Measurements from ENCODE around the gene GUCA2A. TPM values are rescaled to one million over a fixed set of nuclear protein-coding genes. Genes with fewer than 3 reads are reported as not detected.

Gene GUCA2A
- total and polyA plus RNA-seq, 8 donors, result 1.8 to 3.1 TPM; not detected in 6

- DNase-seq, result no peak
- peaks cover 0 to 15% (median 12%) of the 10 kb centered on the region in 4 donors for H3K9me3 ChIP-seq
- no peak overlapping the region for H3K27ac ChIP-seq
- no peak overlapping the region for H3K4me3 ChIP-seq
- peaks cover 0 to 14% (median 0%) of the 10 kb centered on the region in 3 donors for H3K27me3 ChIP-seq
- 84 to 86% (median 85%) methylated on average over 14 to 16 of the region's 16 CpGs for WGBS, 5 donors
- TF ChIP-seq POLR2AphosphoS5 (IDR thresholded peaks at IDR 0.05) (no peak), POLR2A (IDR thresholded peaks at IDR 0.05) (no peak), CTCF (IDR thresholded peaks at IDR 0.05) (no peak), EP300 (IDR thresholded peaks at IDR 0.05) (no peak)
- H3K36me3 ChIP-seq, result no peaks in the 10 kb centered on the region
- H3K4me1 ChIP-seq, result peaks cover 7 to 18% (median 9%) of the 10 kb centered on the region in 4 donors
- intact Hi-C loops (cut with DNase I; ENCODE audit: low total_unique reads), result no loop called here
Observed at GRCh38 chr1:42163536-42164503, 725 bp downstream of the GUCA2A start.

DNA sequence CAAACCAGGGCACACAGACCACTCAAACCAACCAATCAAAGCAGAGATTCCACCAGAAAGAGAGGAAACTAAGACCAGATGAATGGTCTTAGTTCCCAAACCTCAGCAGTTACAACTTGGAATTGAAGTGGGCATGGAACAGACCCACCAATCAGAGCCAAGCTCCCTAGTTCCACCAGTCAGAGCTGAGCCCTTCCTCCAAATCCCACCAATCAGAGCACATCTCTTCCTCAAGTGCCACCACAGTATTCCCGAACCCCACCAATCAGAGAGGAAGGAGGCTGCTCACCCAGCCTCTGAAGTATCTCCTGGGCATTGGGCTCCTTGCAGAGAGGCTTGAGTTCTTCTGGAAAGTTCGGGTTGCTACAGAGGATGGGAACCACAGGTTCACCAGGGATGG, 1.4 kb downstream of the GUCA2A start:
- H3K36me3 ChIP-seq, result no peaks in the 10 kb centered on the region
- H3K9me3 ChIP-seq, result peaks cover 0 to 15% (median 12%) of the 10 kb centered on the region in 4 donors
- H3K27me3 ChIP-seq, result peaks cover 0 to 14% (median 0%) of the 10 kb centered on the region in 3 donors
- H3K27ac ChIP-seq, result no peak overlapping the region
- WGBS, 5 donors, result 76 to 100% (median 86%) methylated on average over 2 of the region's 2 CpGs
- intact Hi-C loops (cut with DNase I; ENCODE audit: low total_unique reads), result no loop called here
- H3K4me1 ChIP-seq, result peaks cover 7 to 18% (median 9%) of the 10 kb centered on the region in 4 donors
- no peak overlapping the region for H3K4me3 ChIP-seq
- TF ChIP-seq EP300 (IDR thresholded peaks at IDR 0.05) (no peak), POLR2AphosphoS5 (IDR thresholded peaks at IDR 0.05) (no peak), CTCF (IDR thresholded peaks at IDR 0.05) (no peak), POLR2A (IDR thresholded peaks at IDR 0.05) (no peak)
- DNase-seq, result no peak

- TF ChIP-seq EP300 (IDR thresholded peaks at IDR 0.05), result no peak
- no peak for TF ChIP-seq CTCF (IDR thresholded peaks at IDR 0.05)
- no peak for TF ChIP-seq POLR2A (IDR thresholded peaks at IDR 0.05)
- TF ChIP-seq POLR2AphosphoS5 (IDR thresholded peaks at IDR 0.05), result no peak
- H3K9me3 ChIP-seq, result peaks cover 0 to 15% (median 12%) of the 10 kb centered on the region in 4 donors
- DNase-seq, result no peak
- peaks cover 7 to 18% (median 9%) of the 10 kb centered on the region in 4 donors for H3K4me1 ChIP-seq
- intact Hi-C loops (cut with DNase I; ENCODE audit: low total_unique reads), result no loop called here
- H3K27me3 ChIP-seq, result peaks cover 0 to 14% (median 0%) of the 10 kb centered on the region in 3 donors
- no peak overlapping the region for H3K4me3 ChIP-seq
- 77 to 90% (median 85%) methylated on average over 5 of the region's 5 CpGs for WGBS, 5 donors
- no peaks in the 10 kb centered on the region for H3K36me3 ChIP-seq
- no peak overlapping the region for H3K27ac ChIP-seq
Observed at GRCh38 chr1:42162181-42162580, 2.4 kb downstream of the GUCA2A start.

DNA sequence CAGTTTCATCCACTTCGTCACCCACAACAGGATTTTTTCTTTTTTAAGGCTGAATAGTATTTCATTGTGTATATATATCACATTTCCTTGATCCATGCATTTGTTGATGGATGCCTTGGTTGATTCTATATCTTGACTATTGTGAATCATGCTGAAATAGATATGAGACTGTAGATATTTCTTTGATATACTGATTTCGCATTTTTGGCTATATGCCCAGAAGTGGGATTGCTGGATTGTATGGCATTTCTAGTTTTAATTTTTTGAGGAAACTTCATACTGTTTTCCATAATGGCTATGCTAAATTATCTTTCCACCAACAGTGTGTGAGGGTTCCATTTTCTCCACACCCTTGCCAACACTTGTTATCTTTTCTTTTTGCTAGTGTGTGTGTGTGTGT, 6.4 kb downstream of the GUCA2A start:
- intact Hi-C loops (cut with DNase I; ENCODE audit: low total_unique reads), result no loop called here
- H3K9me3 ChIP-seq, result peaks cover 0 to 15% (median 12%) of the 10 kb centered on the region in 4 donors
- no peaks in the 10 kb centered on the region for H3K27me3 ChIP-seq
- H3K36me3 ChIP-seq, result no peaks in the 10 kb centered on the region
- no peak overlapping the region for H3K27ac ChIP-seq
- H3K4me1 ChIP-seq, result peaks cover 0 to 5% (median 2%) of the 10 kb centered on the region in 4 donors
- TF ChIP-seq CTCF (IDR thresholded peaks at IDR 0.05) (no peak), POLR2AphosphoS5 (IDR thresholded peaks at IDR 0.05) (no peak), POLR2A (IDR thresholded peaks at IDR 0.05) (no peak), EP300 (IDR thresholded peaks at IDR 0.05) (no peak)
- H3K4me3 ChIP-seq, result no peak overlapping the region
- WGBS, 5 donors, result 61 to 70% (median 70%) methylated on average over 2 of the region's 2 CpGs
- no peak for DNase-seq
